ENCODE data around the gene ZAP70. TPM values are rescaled to one million over a fixed set of nuclear protein-coding genes. Genes with fewer than 3 reads are reported as not detected.

The ZAP70 gene
- total and polyA plus RNA-seq, 10 of the 15 experiments (the other 5 are each of a cell fraction or from before 2014, with no cell fraction given), result 0.18 to 2.9 (median 1.2) TPM; not detected in 1

DNA sequence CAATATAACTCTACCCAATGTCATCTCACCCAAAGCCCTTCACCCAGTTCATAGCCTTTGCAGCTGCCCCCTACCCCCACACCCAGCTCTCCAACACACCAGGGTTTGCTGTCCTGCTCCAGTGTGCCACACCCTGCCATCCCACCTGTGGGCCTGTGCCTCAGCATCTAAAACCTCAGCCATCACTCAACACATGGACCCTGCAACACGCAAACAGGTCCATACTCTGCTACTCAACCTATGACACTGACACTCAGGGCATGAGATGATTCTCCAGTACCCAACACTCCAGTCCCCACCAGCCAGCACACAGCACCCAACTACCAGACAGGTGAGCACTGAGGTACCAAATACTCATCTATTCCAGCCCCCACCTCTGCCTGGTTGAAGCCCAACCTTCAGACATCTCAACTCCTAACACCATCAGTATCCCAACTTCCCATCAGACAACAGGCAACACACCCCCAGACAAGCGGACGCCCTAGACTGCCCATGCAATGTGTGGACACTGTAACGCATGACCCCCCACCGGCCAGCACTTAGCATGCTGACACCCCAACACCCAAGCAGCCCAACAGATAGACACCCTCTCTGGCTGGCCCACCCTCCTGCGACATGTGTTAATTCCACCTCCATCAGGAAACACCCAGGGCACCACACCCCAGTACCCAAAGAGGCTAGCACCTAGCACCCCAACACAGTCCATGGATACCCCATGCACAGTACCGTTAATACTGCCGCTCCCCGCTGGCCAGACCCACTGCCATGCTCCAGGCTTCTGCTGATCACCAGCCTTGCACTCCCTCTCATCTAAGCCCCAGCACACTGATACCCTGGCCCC is 25.0 kb downstream of the ZAP70 start:
- no TSS peak for BruUV-seq (replicated peaks)
- Histone ChIP-seq H3K27ac (ENCODE audit: control insufficient read depth, insufficient read depth) (no peak overlapping the region), H3K79me2 (ENCODE audit: control insufficient read depth, insufficient read depth, low read length) (no peaks in the 10 kb centered on the region), H3K9me3 (replicated peaks; ENCODE audit: control insufficient read depth, insufficient read depth, low read length) (no peaks in the 10 kb centered on the region), H3K27me3 (replicated peaks in 1 of 2; ENCODE audit: control insufficient read depth in 2 of 2, insufficient read depth in 2 of 2, low read length in 1 of 2) (no peaks in the 10 kb centered on the region), H4K20me1 (ENCODE audit: control insufficient read depth, insufficient read depth) (no peaks in the 10 kb centered on the region), H3K4me3 (no peak overlapping the region), H3K4me1 (ENCODE audit: control insufficient read depth, insufficient read depth, low read length) (no peaks in the 10 kb centered on the region), H3K9ac (ENCODE audit: control insufficient read depth, insufficient read depth, low read length) (no peak overlapping the region), H3K4me2 (ENCODE audit: control insufficient read depth, insufficient read depth) (no peak overlapping the region), H2AFZ (ENCODE audit: control insufficient read depth, low read depth, low read length) (no peak overlapping the region), H3K36me3 (ENCODE audit: control insufficient read depth in 2 of 2, insufficient read depth in 2 of 2, low read length in 1 of 2) (no peaks in the 10 kb centered on the region)
- TF ChIP-seq KLF5 (IDR thresholded peaks at IDR 0.05; ENCODE audit: partially characterized antibody) (no peak), ASH2L (IDR thresholded peaks at IDR 0.05; ENCODE audit: borderline replicate concordance, low read depth) (no peak), CHD2 (IDR thresholded peaks at IDR 0.05; ENCODE audit: borderline replicate concordance, low read depth, low read length) (no peak), SMAD5 (IDR thresholded peaks at IDR 0.05; ENCODE audit: low read depth) (no peak), KDM1A (IDR thresholded peaks at IDR 0.05; ENCODE audit: borderline replicate concordance) (no peak), FOS (IDR thresholded peaks at IDR 0.05; ENCODE audit: borderline replicate concordance, extremely low read depth, insufficient read length) (no peak), ZSCAN29 (IDR thresholded peaks at IDR 0.05) (no peak), EED (IDR thresholded peaks at IDR 0.05; ENCODE audit: low read depth) (no peak), POLR2A (IDR thresholded peaks at IDR 0.05; ENCODE audit: low read depth, low read length) (no peak; the same call in 1 of the 2 replicates)
- TF ChIP-seq, protein P1, sequence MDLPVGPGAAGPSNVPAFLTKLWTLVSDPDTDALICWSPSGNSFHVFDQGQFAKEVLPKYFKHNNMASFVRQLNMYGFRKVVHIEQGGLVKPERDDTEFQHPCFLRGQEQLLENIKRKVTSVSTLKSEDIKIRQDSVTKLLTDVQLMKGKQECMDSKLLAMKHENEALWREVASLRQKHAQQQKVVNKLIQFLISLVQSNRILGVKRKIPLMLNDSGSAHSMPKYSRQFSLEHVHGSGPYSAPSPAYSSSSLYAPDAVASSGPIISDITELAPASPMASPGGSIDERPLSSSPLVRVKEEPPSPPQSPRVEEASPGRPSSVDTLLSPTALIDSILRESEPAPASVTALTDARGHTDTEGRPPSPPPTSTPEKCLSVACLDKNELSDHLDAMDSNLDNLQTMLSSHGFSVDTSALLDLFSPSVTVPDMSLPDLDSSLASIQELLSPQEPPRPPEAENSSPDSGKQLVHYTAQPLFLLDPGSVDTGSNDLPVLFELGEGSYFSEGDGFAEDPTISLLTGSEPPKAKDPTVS (IDR thresholded peaks at IDR 0.05; ENCODE audit: low read depth, low read length), result no peak
- TF ChIP-seq, protein P2, sequence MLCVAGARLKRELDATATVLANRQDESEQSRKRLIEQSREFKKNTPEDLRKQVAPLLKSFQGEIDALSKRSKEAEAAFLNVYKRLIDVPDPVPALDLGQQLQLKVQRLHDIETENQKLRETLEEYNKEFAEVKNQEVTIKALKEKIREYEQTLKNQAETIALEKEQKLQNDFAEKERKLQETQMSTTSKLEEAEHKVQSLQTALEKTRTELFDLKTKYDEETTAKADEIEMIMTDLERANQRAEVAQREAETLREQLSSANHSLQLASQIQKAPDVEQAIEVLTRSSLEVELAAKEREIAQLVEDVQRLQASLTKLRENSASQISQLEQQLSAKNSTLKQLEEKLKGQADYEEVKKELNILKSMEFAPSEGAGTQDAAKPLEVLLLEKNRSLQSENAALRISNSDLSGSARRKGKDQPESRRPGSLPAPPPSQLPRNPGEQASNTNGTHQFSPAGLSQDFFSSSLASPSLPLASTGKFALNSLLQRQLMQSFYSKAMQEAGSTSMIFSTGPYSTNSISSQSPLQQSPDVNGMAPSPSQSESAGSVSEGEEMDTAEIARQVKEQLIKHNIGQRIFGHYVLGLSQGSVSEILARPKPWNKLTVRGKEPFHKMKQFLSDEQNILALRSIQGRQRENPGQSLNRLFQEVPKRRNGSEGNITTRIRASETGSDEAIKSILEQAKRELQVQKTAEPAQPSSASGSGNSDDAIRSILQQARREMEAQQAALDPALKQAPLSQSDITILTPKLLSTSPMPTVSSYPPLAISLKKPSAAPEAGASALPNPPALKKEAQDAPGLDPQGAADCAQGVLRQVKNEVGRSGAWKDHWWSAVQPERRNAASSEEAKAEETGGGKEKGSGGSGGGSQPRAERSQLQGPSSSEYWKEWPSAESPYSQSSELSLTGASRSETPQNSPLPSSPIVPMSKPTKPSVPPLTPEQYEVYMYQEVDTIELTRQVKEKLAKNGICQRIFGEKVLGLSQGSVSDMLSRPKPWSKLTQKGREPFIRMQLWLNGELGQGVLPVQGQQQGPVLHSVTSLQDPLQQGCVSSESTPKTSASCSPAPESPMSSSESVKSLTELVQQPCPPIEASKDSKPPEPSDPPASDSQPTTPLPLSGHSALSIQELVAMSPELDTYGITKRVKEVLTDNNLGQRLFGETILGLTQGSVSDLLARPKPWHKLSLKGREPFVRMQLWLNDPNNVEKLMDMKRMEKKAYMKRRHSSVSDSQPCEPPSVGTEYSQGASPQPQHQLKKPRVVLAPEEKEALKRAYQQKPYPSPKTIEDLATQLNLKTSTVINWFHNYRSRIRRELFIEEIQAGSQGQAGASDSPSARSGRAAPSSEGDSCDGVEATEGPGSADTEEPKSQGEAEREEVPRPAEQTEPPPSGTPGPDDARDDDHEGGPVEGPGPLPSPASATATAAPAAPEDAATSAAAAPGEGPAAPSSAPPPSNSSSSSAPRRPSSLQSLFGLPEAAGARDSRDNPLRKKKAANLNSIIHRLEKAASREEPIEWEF (IDR thresholded peaks at IDR 0.05; ENCODE audit: insufficient replicate concordance, low read depth, low read length), result no peak
- DNase-seq (ENCODE audit: low read depth, low spot score) (no peak), FAIRE-seq (no peak), ATAC-seq (no peak; the same call in 2 of the 3 replicates)
- WGBS (ENCODE audit: insufficient coverage, insufficient replicate concordance, low lambda C conversion rate, missing lambda C conversion rate), result 72% methylated on average over 9 of the region's 9 CpGs
- intact Hi-C loops (cut with micrococcal nuclease; ENCODE audit: unreplicated experiment), result no loop called here
- in situ Hi-C loops (cut with MboI), result loop anchor here (10.0 kb wide), 2 partner anchors 646 to 1674 kb away; no protein-coding TSS in a partner anchor
- RAD21 ChIA-PET (ENCODE audit: unreplicated experiment), result interaction anchor here (0.6 kb wide), 1 partner anchor 169 kb away, joined by 4 read pairs; no protein-coding TSS in a partner anchor
- POLR2A ChIA-PET, result no interaction called here
- SMC1A ChIA-PET (ENCODE audit: uncharacterized antibody, unreplicated experiment), result no interaction called here
- CTCF ChIA-PET, result interaction anchor here (3.2 kb wide), 1 partner anchor 40 kb away, joined by 10 read pairs; no protein-coding TSS in a partner anchor
